MM.1S (cell line): Measurements from ENCODE around the gene ADARB2.

ENCODE experiments used
- DNase-seq: peaks from one replicate; pipeline ENCODE4 v3.0.0-alpha.2; 2015
- H2AFZ ChIP-seq: fragments of 300-600 bp; sonication (generic); 2 replicates; pipeline ENCODE4 v1.6.0; 2016; ENCODE audit warnings: antibody characterized with exemption, low read length
- H3F3A ChIP-seq: fragments of 300-600 bp; sonication (generic); 2 replicates; pipeline ENCODE4 v1.6.1; 2016; ENCODE audit warnings: mild to moderate bottlenecking, antibody characterized with exemption, low read length, moderate library complexity, mixed read lengths; ENCODE audit not compliant: insufficient read depth
- H3K27ac ChIP-seq: fragments of 300-600 bp; sonication (generic); 2 replicates; pipeline ENCODE4 v1.5.1; 2016; ENCODE audit warnings: mild to moderate bottlenecking, low read length
- H3K27me3 ChIP-seq: fragments of 300-600 bp; sonication (generic); replicated peaks from 2 replicates; pipeline ENCODE4 v1.6.0; 2016; ENCODE audit warnings: low read length; ENCODE audit not compliant: insufficient read depth
- H3K36me3 ChIP-seq: fragments of 300-600 bp; sonication (generic); replicated peaks from 2 replicates; pipeline ENCODE4 v1.6.1; 2016; ENCODE audit warnings: mild to moderate bottlenecking, low read length, mixed read lengths; ENCODE audit not compliant: insufficient read depth
- H3K4me1 ChIP-seq: fragments of 300-600 bp; sonication (generic); 2 replicates; pipeline ENCODE4 v1.6.1; 2016; ENCODE audit warnings: low read length, mixed read lengths
- H3K4me2 ChIP-seq: fragments of 300-600 bp; sonication (generic); 2 replicates; pipeline ENCODE4 v1.6.0; 2016; ENCODE audit warnings: low read depth, low read length
- H3K4me3 ChIP-seq: fragments of 300-600 bp; sonication (generic); 2 replicates; pipeline ENCODE4 v1.5.1; 2016; ENCODE audit warnings: low read length, mixed read lengths
- H3K79me2 ChIP-seq: fragments of 300-600 bp; sonication (generic); 2 replicates; pipeline ENCODE4 v1.6.1; 2016; ENCODE audit warnings: mixed run types, low read length, mixed read lengths
- H3K9ac ChIP-seq: fragments of 300-600 bp; sonication (generic); 2 replicates; pipeline ENCODE4 v1.6.1; 2016; ENCODE audit warnings: low read length, mixed read lengths
- H3K9me2 ChIP-seq: fragments of 300-600 bp; sonication (generic); replicated peaks from 2 replicates; pipeline ENCODE4 v1.6.1; 2016; ENCODE audit warnings: mild to moderate bottlenecking, low read length, mixed read lengths; ENCODE audit not compliant: insufficient read depth
- H3K9me3 ChIP-seq: fragments of 300-600 bp; sonication (generic); replicated peaks from 2 replicates; pipeline ENCODE4 v1.6.1; 2016; ENCODE audit warnings: mild to moderate bottlenecking, low read length, mixed read lengths; ENCODE audit not compliant: insufficient read depth
- H4K20me1 ChIP-seq: fragments of 300-600 bp; sonication (generic); 2 replicates; pipeline ENCODE4 v1.6.1; 2016; ENCODE audit warnings: mild to moderate bottlenecking, low read length, moderate library complexity, mixed read lengths; ENCODE audit not compliant: insufficient read depth
- CTCF ChIP-seq: fragments of 300-600 bp; sonication (generic); IDR thresholded peaks from 2 replicates; pipeline ENCODE4 v1.5.1; 2016; ENCODE audit warnings: antibody characterized with exemption, low read length, mixed read lengths
- EZH2 ChIP-seq: fragments of 300-600 bp; sonication (generic); optimal IDR thresholded peaks from 2 replicates; pipeline ENCODE3; 2017; ENCODE audit warnings: low read depth, mild to moderate bottlenecking, antibody characterized with exemption, low read length, mixed read lengths
- EZH2phosphoT487 ChIP-seq: fragments of 300-600 bp; sonication (generic); IDR thresholded peaks from 2 replicates; pipeline ENCODE4 v1.6.1; 2018; ENCODE audit warnings: antibody characterized with exemption, low read length

Gene ADARB2

GRCh38 chr10:1524540-1524939, 212.8 kb downstream of the ADARB2 start:
- Histone ChIP-seq H3K9ac (no peak overlapping the region), H3K4me1 (no peaks in the 10 kb centered on the region)
- DNase-seq = no peak

GRCh38 chr10:1523221-1523620, 214.1 kb downstream of the ADARB2 start:
- TF ChIP-seq CTCF = no peak
- TF ChIP-seq EZH2phosphoT487 = no peak
- TF ChIP-seq EZH2 = no peak
- no peaks in the 10 kb centered on the region for H3F3A ChIP-seq
- no peaks in the 10 kb centered on the region for H3K79me2 ChIP-seq
- H3K9me3 ChIP-seq = no peaks in the 10 kb centered on the region
- no peaks in the 10 kb centered on the region for H3K4me1 ChIP-seq
- H4K20me1 ChIP-seq = no peaks in the 10 kb centered on the region
- no peak for DNase-seq
- no peak overlapping the region for H2AFZ ChIP-seq
- H3K4me2 ChIP-seq = no peak overlapping the region
- no peaks in the 10 kb centered on the region for H3K36me3 ChIP-seq
- no peaks in the 10 kb centered on the region for H3K9me2 ChIP-seq
- H3K4me3 ChIP-seq = no peak overlapping the region
- no peaks in the 10 kb centered on the region for H3K27me3 ChIP-seq
- H3K27ac ChIP-seq = no peak overlapping the region
- H3K9ac ChIP-seq = no peak overlapping the region

More at GRCh38 chr10:1524540-1524939, 212.8 kb downstream of the ADARB2 start:
- no peak for TF ChIP-seq EZH2
- TF ChIP-seq EZH2phosphoT487 = no peak
- TF ChIP-seq CTCF = no peak
- Histone ChIP-seq H3K27ac (no peak overlapping the region), H3K4me3 (no peak overlapping the region), H3K9me3 (no peaks in the 10 kb centered on the region), H4K20me1 (no peaks in the 10 kb centered on the region), H3K27me3 (no peaks in the 10 kb centered on the region), H3F3A (no peaks in the 10 kb centered on the region), H3K36me3 (no peaks in the 10 kb centered on the region), H3K4me2 (no peak overlapping the region), H3K9me2 (no peaks in the 10 kb centered on the region), H3K79me2 (no peaks in the 10 kb centered on the region), H2AFZ (no peak overlapping the region)

- no peaks in the 10 kb centered on the region for H3K36me3 ChIP-seq
- no peaks in the 10 kb centered on the region for H3K9me3 ChIP-seq
- no peak overlapping the region for H3K9ac ChIP-seq
- H3K79me2 ChIP-seq = no peaks in the 10 kb centered on the region
- no peak overlapping the region for H3K27ac ChIP-seq
- no peak overlapping the region for H2AFZ ChIP-seq
- no peaks in the 10 kb centered on the region for H3K9me2 ChIP-seq
- no peaks in the 10 kb centered on the region for H3K27me3 ChIP-seq
- TF ChIP-seq EZH2phosphoT487 = no peak
- TF ChIP-seq EZH2 = no peak
- no peak for TF ChIP-seq CTCF
- H3F3A ChIP-seq = no peaks in the 10 kb centered on the region
- H4K20me1 ChIP-seq = no peaks in the 10 kb centered on the region
- no peak overlapping the region for H3K4me3 ChIP-seq
- no peak for DNase-seq
- no peak overlapping the region for H3K4me2 ChIP-seq
- H3K4me1 ChIP-seq = no peaks in the 10 kb centered on the region
These were observed 215.1 kb downstream of the ADARB2 start for GRCh38 chr10:1522237-1522636.
